Testis (tissue), 2 donors: ENCODE measurements around the gene ADCY6.

Experiments used
- POLR2A ChIP-seq: fragments of 450-650 bp; IDR thresholded peaks from one replicate; pipeline ENCODE4 v1.6.1; 2017; ENCODE audit warnings: antibody characterized with exemption, mild to moderate bottlenecking, moderate library complexity
- TF ChIP-seq, protein P1 (sequence below), 3 experiments: fragments of 450-650 bp in 2 of 3; fragments of 200-600 bp in 1 of 3; sonication (generic) in 1 of 3; IDR thresholded peaks; one replicate each; pipeline ENCODE4 v1.5.1; 2016 to 2019; ENCODE audit warnings: antibody characterized with exemption in 3 of 3, mild to moderate bottlenecking in 2 of 3, moderate library complexity in 1 of 3

DNA sequence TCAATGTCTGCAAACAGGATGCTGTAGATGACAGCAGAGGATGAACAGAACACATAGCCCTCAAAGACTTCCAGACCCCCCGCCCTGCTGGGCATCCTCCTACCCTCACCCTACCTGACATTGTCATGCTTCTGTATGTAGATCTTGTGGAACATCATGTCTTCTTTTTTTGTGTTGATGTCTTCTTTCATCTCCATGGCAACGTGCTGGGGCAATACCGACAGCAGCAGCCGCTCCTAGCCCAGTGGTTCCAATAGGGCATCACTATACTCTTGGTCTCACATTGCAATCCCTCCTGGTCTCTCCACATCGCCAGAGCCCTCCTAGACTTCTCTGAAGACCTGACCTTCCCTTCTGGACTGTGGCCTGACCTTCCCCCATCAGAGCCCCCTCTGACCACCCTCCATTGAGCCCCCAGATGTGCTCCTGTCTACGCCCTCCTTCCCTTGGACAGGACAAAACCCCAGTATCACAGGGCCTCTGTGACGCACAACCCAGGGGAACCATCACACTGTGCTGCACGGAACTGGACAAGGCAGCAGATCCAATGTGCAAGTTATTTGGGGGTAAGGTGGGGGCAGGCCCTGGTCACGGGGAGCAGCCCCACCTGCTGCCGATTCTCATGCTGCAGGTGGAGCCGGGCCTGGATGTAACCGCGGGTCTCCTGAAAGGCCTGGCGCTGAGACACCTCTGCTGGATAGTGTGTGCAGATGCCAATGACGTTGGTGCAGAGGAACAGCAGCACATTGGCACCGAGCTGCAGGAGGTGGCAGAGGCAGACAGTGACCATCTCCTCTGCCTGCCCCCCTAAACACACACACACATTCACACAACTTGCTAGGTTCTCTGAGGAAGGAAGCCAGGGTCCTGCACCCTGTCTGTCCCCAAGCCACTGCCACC is 11.1 kb downstream of the ADCY6 start:
- TF ChIP-seq, protein P1, sequence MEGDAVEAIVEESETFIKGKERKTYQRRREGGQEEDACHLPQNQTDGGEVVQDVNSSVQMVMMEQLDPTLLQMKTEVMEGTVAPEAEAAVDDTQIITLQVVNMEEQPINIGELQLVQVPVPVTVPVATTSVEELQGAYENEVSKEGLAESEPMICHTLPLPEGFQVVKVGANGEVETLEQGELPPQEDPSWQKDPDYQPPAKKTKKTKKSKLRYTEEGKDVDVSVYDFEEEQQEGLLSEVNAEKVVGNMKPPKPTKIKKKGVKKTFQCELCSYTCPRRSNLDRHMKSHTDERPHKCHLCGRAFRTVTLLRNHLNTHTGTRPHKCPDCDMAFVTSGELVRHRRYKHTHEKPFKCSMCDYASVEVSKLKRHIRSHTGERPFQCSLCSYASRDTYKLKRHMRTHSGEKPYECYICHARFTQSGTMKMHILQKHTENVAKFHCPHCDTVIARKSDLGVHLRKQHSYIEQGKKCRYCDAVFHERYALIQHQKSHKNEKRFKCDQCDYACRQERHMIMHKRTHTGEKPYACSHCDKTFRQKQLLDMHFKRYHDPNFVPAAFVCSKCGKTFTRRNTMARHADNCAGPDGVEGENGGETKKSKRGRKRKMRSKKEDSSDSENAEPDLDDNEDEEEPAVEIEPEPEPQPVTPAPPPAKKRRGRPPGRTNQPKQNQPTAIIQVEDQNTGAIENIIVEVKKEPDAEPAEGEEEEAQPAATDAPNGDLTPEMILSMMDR (IDR thresholded peaks at IDR 0.05) = no peak
- no peak for TF ChIP-seq POLR2A
